Measurements from ENCODE around the gene MSL3. TPM values are rescaled to one million over a fixed set of nuclear protein-coding genes. Genes with fewer than 3 reads are reported as not detected.

The MSL3 gene
- total and polyA plus RNA-seq, 7 experiments from 2014 or later: 66.3 to 164 (median 120) TPM

DNA sequence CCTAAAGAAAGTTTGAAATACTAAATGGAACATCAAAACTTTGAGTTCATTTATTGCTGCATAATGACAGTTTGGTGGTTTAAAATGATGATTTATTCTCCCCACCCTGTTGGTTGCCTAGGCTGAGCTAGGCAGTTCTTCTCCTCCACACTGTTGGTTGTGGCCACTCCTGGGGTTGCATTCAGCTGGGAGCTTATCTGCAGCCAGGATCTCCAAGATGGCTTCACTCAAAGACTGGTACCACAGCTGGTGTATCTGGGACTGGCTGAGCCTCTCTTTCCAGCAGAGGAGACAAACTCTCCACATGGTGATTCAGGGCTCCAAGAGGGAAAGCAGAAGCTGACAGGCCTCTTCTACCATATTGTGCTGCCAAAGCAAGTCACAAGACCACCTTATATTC lies 33.1 kb downstream of the MSL3 start:
- Histone ChIP-seq H3K9me3 (ENCODE audit: control insufficient read depth in 2 of 3, low read length in 3 of 3) (no peaks in the 10 kb centered on the region), H3K4me3 (ENCODE audit: low read length) (no peak overlapping the region), H3K36me3 (ENCODE audit: control insufficient read depth in 2 of 3, insufficient read depth in 3 of 3, low read length in 3 of 3) (no peaks in the 10 kb centered on the region), H3K27ac (ENCODE audit: low read depth, low read length) (no peak overlapping the region), H3K27me3 (ENCODE audit: control insufficient read depth in 2 of 2, insufficient read depth in 2 of 2, low read length in 2 of 2) (no peaks in the 10 kb centered on the region), H3K4me1 (ENCODE audit: control insufficient read depth in 2 of 2, insufficient read depth in 2 of 2, low read length in 2 of 2) (peaks cover 9 to 17% of the 10 kb centered on the region in 2 donors)
- Mint-ChIP-seq H3K27ac (peak overlapping the region in 2 of 9 donors; percentile 17 to 62), H3K36me3 (no peaks in the 10 kb centered on the region), H3K27me3 (no peaks in the 10 kb centered on the region), H3K4me3 (no peak overlapping the region), H3K9me3 (no peaks in the 10 kb centered on the region), H3K4me1 (peaks cover 11 to 67% (median 50%) of the 10 kb centered on the region in 7 donors)
- DNase-seq (no peak), ATAC-seq (no peak)
- POLR2A ChIA-PET: interaction anchor here (0.6 kb wide), 1 partner anchor 34 kb away, joined by 4 read pairs; no protein-coding TSS in a partner anchor
- intact Hi-C loops (cut with micrococcal nuclease): no loop called here
- CTCF ChIA-PET: interaction anchor here (0.6 to 1.1 kb wide), 2 partner anchors 10 to 49 kb away, joined by 3 to 5 read pairs; no protein-coding TSS in a partner anchor

DNA sequence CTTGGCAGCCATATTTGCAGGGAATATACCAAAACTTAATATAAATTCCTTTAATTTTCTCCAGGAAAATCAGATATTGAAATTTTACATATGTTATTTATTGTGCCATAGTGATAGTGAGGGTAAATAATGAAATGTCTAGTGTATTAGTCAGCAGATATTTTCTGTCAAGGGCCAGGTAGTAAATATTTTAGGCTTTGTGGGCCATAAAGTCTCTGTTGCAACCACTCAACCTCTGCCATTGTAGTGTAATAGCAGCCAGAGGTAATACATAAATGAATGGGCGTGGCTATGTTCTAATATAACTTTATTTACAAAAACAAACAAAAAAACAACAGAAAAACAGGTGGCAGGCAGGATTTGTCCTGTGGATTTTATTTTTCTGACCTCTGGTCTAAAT lies 33.5 kb downstream of the MSL3 start:
- ChIA-PET CTCF (interaction anchor here (0.6 to 1.1 kb wide), 2 partner anchors 9 to 49 kb away, joined by 3 to 5 read pairs; no protein-coding TSS in a partner anchor), POLR2A (no interaction called here)
- Histone ChIP-seq H3K9me3 (ENCODE audit: control insufficient read depth in 2 of 3, low read length in 3 of 3) (no peaks in the 10 kb centered on the region), H3K4me3 (ENCODE audit: low read length) (no peak overlapping the region), H3K36me3 (ENCODE audit: control insufficient read depth in 2 of 3, insufficient read depth in 3 of 3, low read length in 3 of 3) (no peaks in the 10 kb centered on the region), H3K27ac (ENCODE audit: low read depth, low read length) (peak overlapping the region; percentile 20), H3K27me3 (ENCODE audit: control insufficient read depth in 2 of 2, insufficient read depth in 2 of 2, low read length in 2 of 2) (no peaks in the 10 kb centered on the region), H3K4me1 (ENCODE audit: control insufficient read depth in 2 of 2, insufficient read depth in 2 of 2, low read length in 2 of 2) (peaks cover 9 to 13% of the 10 kb centered on the region in 2 donors)
- Mint-ChIP-seq H3K4me1 (peaks cover 11 to 64% (median 50%) of the 10 kb centered on the region in 7 donors), H3K9me3 (no peaks in the 10 kb centered on the region), H3K27ac (peak overlapping the region in 3 of 9 donors; percentile 17 to 75 (median 62)), H3K4me3 (no peak overlapping the region), H3K36me3 (no peaks in the 10 kb centered on the region), H3K27me3 (no peaks in the 10 kb centered on the region)
- intact Hi-C loops (cut with micrococcal nuclease): no loop called here
- ATAC-seq: no peak
- DNase-seq: no peak

DNA sequence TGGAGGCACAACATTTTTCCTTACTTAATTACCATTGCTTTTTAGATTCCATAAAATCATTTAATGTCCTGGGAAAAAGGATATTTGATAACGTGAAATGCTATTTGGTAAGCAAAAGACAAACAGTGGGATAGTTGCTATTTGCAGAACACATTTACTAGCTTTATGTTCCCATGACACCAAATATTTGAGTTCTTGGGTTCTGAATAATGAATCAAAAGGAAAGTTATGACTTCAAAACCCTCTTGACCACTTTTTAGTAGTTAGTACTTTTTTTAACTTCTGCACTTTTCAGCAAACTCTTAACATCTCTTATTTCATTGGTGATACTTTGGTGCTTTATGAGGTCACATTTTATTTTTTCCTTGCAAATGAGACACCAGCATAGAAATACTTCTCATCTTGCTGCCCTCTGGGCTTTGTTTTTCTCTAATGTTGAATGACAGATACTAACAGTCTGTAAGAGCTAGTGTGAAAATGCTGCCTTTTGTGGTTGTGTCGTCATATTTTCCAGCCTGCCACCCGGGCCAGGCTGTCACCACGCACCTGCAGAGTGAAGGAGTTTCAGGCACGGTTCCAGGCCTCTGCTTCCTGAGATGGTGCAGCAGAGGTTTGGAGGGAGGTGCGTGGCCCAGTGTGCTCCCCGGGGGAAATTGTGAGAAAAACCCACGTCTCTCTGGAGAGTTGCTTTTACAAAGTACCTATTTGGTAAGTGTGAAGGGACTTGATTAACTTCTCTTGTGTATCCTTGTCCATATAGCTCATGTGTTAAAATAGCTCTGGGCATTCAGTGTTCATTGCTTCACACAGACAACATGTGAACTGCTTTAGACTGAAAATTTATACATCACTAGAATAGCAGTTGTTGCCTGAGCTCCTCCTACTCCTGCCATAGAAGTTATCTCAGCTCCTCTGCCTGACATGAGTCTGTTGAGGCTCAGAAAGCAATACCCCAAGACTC lies 34.7 kb downstream of the MSL3 start:
- H3K27me3 Mint-ChIP-seq: no peaks in the 10 kb centered on the region
- peak overlapping the region; percentile 35 to 74 (median 58) for H3K4me3 Mint-ChIP-seq
- DNase-seq (peak in 8 of 9 donors; percentile 31 to 78 (median 54)), ATAC-seq (peak; percentile 79)
- no peaks in the 10 kb centered on the region for H3K9me3 ChIP-seq (ENCODE audit: control insufficient read depth in 2 of 3, low read length in 3 of 3)
- H3K36me3 ChIP-seq (ENCODE audit: control insufficient read depth in 2 of 3, insufficient read depth in 3 of 3, low read length in 3 of 3): no peaks in the 10 kb centered on the region
- no peaks in the 10 kb centered on the region for H3K36me3 Mint-ChIP-seq
- H3K4me1 Mint-ChIP-seq: peaks cover 11 to 53% (median 42%) of the 10 kb centered on the region in 7 donors
- H3K27ac Mint-ChIP-seq: peak overlapping the region; percentile 71 to 92 (median 78)
- no peaks in the 10 kb centered on the region for H3K27me3 ChIP-seq (ENCODE audit: control insufficient read depth in 2 of 2, insufficient read depth in 2 of 2, low read length in 2 of 2)
- intact Hi-C loops (cut with micrococcal nuclease): loop anchor here (1.0 to 2.0 kb wide), 2 partner anchors 32 to 33 kb away; no protein-coding TSS in a partner anchor
- ChIA-PET CTCF (interaction anchor here (1.1 kb wide), 1 partner anchor 26 kb away, joined by 3 read pairs; no protein-coding TSS in a partner anchor), POLR2A (interaction anchor here (0.9 kb wide), 1 partner anchor 26 kb away, joined by 3 read pairs; no protein-coding TSS in a partner anchor)
- H3K4me1 ChIP-seq (ENCODE audit: control insufficient read depth in 2 of 2, insufficient read depth in 2 of 2, low read length in 2 of 2): peaks cover 9 to 13% of the 10 kb centered on the region in 2 donors
- H3K9me3 Mint-ChIP-seq: peaks cover 0 to 3% (median 0%) of the 10 kb centered on the region in 11 donors
- H3K4me3 ChIP-seq (ENCODE audit: low read length): no peak overlapping the region
- H3K27ac ChIP-seq (ENCODE audit: low read depth, low read length): peak overlapping the region; percentile 56

DNA sequence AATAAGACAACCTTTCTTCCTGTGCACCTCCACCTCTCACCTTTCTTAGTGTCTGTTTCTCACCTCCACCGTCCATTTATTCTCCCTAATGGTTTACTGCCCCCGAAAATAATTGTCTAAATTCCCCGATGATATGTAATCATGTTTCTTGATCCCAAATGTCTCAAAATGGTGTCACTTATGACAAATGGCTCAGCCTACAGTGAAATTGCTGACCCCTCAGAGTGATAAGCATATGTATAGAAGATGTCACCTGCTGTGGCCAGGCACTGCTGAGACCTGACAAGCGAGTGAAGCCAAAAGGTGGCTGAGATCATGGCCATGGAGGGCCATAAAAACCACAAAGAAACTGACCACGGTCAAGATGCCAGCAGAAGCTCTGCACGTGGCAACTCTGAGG lies 35.7 kb downstream of the MSL3 start:
- no peak for ATAC-seq
- Mint-ChIP-seq H3K27me3 (no peaks in the 10 kb centered on the region), H3K4me3 (peak overlapping the region in 4 of 10 donors; percentile 2 to 61 (median 32)), H3K4me1 (peaks cover 11 to 46% (median 39%) of the 10 kb centered on the region in 7 donors), H3K36me3 (no peaks in the 10 kb centered on the region), H3K27ac (peak overlapping the region in 5 of 9 donors; percentile 71 to 92 (median 83)), H3K9me3 (peaks cover 0 to 3% (median 0%) of the 10 kb centered on the region in 11 donors)
- DNase-seq: no peak
- Histone ChIP-seq H3K27ac (ENCODE audit: low read depth, low read length) (no peak overlapping the region), H3K4me1 (ENCODE audit: control insufficient read depth in 2 of 2, insufficient read depth in 2 of 2, low read length in 2 of 2) (peaks cover 9 to 13% of the 10 kb centered on the region in 2 donors), H3K36me3 (ENCODE audit: control insufficient read depth in 2 of 3, insufficient read depth in 3 of 3, low read length in 3 of 3) (no peaks in the 10 kb centered on the region), H3K27me3 (ENCODE audit: control insufficient read depth in 2 of 2, insufficient read depth in 2 of 2, low read length in 2 of 2) (no peaks in the 10 kb centered on the region), H3K4me3 (ENCODE audit: low read length) (no peak overlapping the region), H3K9me3 (ENCODE audit: control insufficient read depth in 2 of 3, low read length in 3 of 3) (no peaks in the 10 kb centered on the region)
- CTCF ChIA-PET: interaction anchor here (1.1 kb wide), 1 partner anchor 27 kb away, joined by 3 read pairs; no protein-coding TSS in a partner anchor
- intact Hi-C loops (cut with micrococcal nuclease): loop anchor here in 1 of 2 donors (2.0 kb wide), 1 partner anchor 31 kb away; no protein-coding TSS in a partner anchor
- POLR2A ChIA-PET: interaction anchor here (0.9 kb wide), 1 partner anchor 27 kb away, joined by 3 read pairs; no protein-coding TSS in a partner anchor

DNA sequence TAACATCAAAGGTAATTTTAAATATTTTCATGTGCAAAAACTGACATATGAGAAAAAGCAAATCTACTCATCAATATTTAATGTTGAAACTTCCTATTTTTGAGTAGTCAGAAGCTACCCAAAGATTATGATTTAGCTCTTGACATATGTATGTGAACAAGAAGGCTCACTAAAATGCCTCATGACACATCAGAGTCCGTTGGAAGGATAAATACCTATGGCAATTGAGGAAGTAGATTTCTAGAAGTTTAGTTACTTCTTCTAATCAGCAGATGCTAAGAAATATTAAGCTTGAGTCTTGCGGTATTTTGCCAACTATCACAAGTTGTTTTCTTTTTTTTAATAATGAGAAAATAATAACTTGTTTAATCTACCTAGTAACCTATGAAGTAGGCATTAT lies 55.3 kb downstream of the MSL3 start:
- Histone ChIP-seq H3K4me3 (ENCODE audit: low read length) (no peak overlapping the region), H3K9me3 (ENCODE audit: control insufficient read depth in 2 of 3, low read length in 3 of 3) (no peaks in the 10 kb centered on the region), H3K36me3 (ENCODE audit: control insufficient read depth in 2 of 3, insufficient read depth in 3 of 3, low read length in 3 of 3) (no peaks in the 10 kb centered on the region), H3K27me3 (ENCODE audit: control insufficient read depth in 2 of 2, insufficient read depth in 2 of 2, low read length in 2 of 2) (no peaks in the 10 kb centered on the region), H3K4me1 (ENCODE audit: control insufficient read depth in 2 of 2, insufficient read depth in 2 of 2, low read length in 2 of 2) (no peaks in the 10 kb centered on the region), H3K27ac (ENCODE audit: low read depth, low read length) (no peak overlapping the region)
- intact Hi-C loops (cut with micrococcal nuclease): no loop called here
- H3K9me3 Mint-ChIP-seq: peaks cover 0 to 5% (median 0%) of the 10 kb centered on the region in 11 donors
- H3K4me1 Mint-ChIP-seq: peaks cover 0 to 4% (median 0%) of the 10 kb centered on the region in 7 donors
- H3K4me3 Mint-ChIP-seq: no peak overlapping the region
- H3K27ac Mint-ChIP-seq: no peak overlapping the region
- ATAC-seq: no peak
- CTCF ChIA-PET: no interaction called here
- POLR2A ChIA-PET: no interaction called here
- DNase-seq: no peak
- H3K36me3 Mint-ChIP-seq: peaks cover 0 to 3% (median 0%) of the 10 kb centered on the region in 5 donors
- peaks cover 0 to 4% (median 0%) of the 10 kb centered on the region in 5 donors for H3K27me3 Mint-ChIP-seq
